GM23338 (cell line): ENCODE results near the gene GPX8. TPM values are rescaled to one million over a fixed set of nuclear protein-coding genes. Genes with fewer than 3 reads are reported as not detected.

Experiments used
- ATAC-seq: fragments of 200-7000 bp; cut with Tn5 transposase; 3 replicates; pipeline ENCODE4 v1.9.1; 2020
- DNase-seq: peaks from one replicate; pipeline ENCODE4 v3.0.0-alpha.2; 2015; ENCODE audit warnings: low spot score
- H2AFZ ChIP-seq: fragments of 200-600 bp; sonication (generic); 2 replicates; pipeline ENCODE4 v1.8.0; 2016; ENCODE audit warnings: antibody characterized with exemption, mild to moderate bottlenecking, moderate library complexity
- H3F3A ChIP-seq: fragments of 200-600 bp; sonication (generic); replicated peaks from 2 replicates; pipeline ENCODE4 v1.8.0; 2017; ENCODE audit warnings: antibody characterized with exemption, mixed run types, low read depth
- H3K27ac ChIP-seq: fragments of 200-600 bp; sonication (generic); 2 replicates; pipeline ENCODE4 v1.6.1; 2016; ENCODE audit warnings: low read depth
- H3K27me3 ChIP-seq: fragments of 200-600 bp; sonication (generic); 2 replicates; pipeline ENCODE4 v1.8.0; 2016; ENCODE audit warnings: mild to moderate bottlenecking, mixed run types, moderate library complexity; ENCODE audit not compliant: insufficient read depth
- H3K36me3 ChIP-seq: fragments of 200-600 bp; sonication (generic); 2 replicates; pipeline ENCODE4 v1.8.0; 2016; ENCODE audit warnings: mild to moderate bottlenecking; ENCODE audit not compliant: insufficient read depth
- H3K4me1 ChIP-seq: fragments of 200-600 bp; sonication (generic); 2 replicates; pipeline ENCODE4 v1.8.0; 2016; ENCODE audit warnings: mild to moderate bottlenecking, moderate library complexity; ENCODE audit not compliant: insufficient read depth
- H3K4me2 ChIP-seq: fragments of 200-600 bp; sonication (generic); 2 replicates; pipeline ENCODE4 v1.7.1; 2017; ENCODE audit warnings: mixed run types
- H3K4me3 ChIP-seq: fragments of 200-600 bp; sonication (generic); 2 replicates; pipeline ENCODE4 v1.6.1; 2016; ENCODE audit warnings: mixed run types
- H3K79me2 ChIP-seq: fragments of 200-600 bp; sonication (generic); replicated peaks from 2 replicates; pipeline ENCODE4 v1.8.0; 2017; ENCODE audit warnings: mild to moderate bottlenecking; ENCODE audit not compliant: insufficient read depth
- H3K9me2 ChIP-seq: fragments of 200-600 bp; sonication (generic); 2 replicates; pipeline ENCODE4 v1.8.0; 2017; ENCODE audit not compliant: insufficient read depth
- H4K20me1 ChIP-seq: fragments of 200-600 bp; sonication (generic); replicated peaks from 2 replicates; pipeline ENCODE4 v1.8.0; 2017; ENCODE audit warnings: mild to moderate bottlenecking; ENCODE audit not compliant: insufficient read depth
- H3K27ac Mint-ChIP-seq: 2 replicates; pipeline ENCODE4 v1.8.0; 2020; ENCODE audit warnings: inconsistent platforms, mild to moderate bottlenecking, moderate library complexity, mixed read lengths
- H3K27me3 Mint-ChIP-seq: 3 replicates; pipeline ENCODE4 v1.8.0; 2022; ENCODE audit warnings: low read depth, mild to moderate bottlenecking, moderate library complexity, mixed read lengths, inconsistent platforms; ENCODE audit not compliant: insufficient read depth, poor library complexity
- H3K36me3 Mint-ChIP-seq: 3 replicates; pipeline ENCODE4 v1.8.0; 2021; ENCODE audit warnings: low read depth, mild to moderate bottlenecking, inconsistent platforms, moderate library complexity, mixed read lengths
- H3K4me1 Mint-ChIP-seq: 3 replicates; pipeline ENCODE4 v1.8.0; 2020; ENCODE audit warnings: mild to moderate bottlenecking, inconsistent platforms, mixed read lengths
- H3K4me3 Mint-ChIP-seq: 3 replicates; pipeline ENCODE4 v1.8.0; 2021; ENCODE audit warnings: moderate library complexity, mild to moderate bottlenecking, inconsistent platforms, mixed read lengths
- H3K9me3 Mint-ChIP-seq: 3 replicates; pipeline ENCODE4 v1.8.0; 2020; ENCODE audit warnings: moderate library complexity, mild to moderate bottlenecking, inconsistent platforms, mixed read lengths
- EZH2 ChIP-seq: fragments of 200-600 bp; sonication (generic); IDR thresholded peaks from one replicate; pipeline ENCODE4 v1.8.0; 2017; ENCODE audit warnings: antibody characterized with exemption, mild to moderate bottlenecking, low read depth; ENCODE audit not compliant: unreplicated experiment
- EZH2phosphoT487 ChIP-seq: fragments of 200-600 bp; sonication (generic); IDR thresholded peaks from one replicate; pipeline ENCODE4 v1.8.1; 2018; ENCODE audit warnings: antibody characterized with exemption; ENCODE audit not compliant: unreplicated experiment
- JUNB ChIP-seq: IDR thresholded peaks from one replicate; pipeline ENCODE4 v1.6.1; 2016; ENCODE audit warnings: antibody characterized with exemption; ENCODE audit not compliant: unreplicated experiment
- POLR2AphosphoS5 ChIP-seq: IDR thresholded peaks from 2 replicates; pipeline ENCODE4 v1.6.1; 2016; ENCODE audit warnings: antibody characterized with exemption, low read depth
- ZNF114 ChIP-seq: fragments of 250-450 bp; sonication (Bioruptor Pico); IDR thresholded peaks from 2 replicates; pipeline ENCODE4 v1.5.0; 2020; ENCODE audit warnings: mild to moderate bottlenecking, moderate library complexity
- ZNF331 ChIP-seq: fragments of 250-450 bp; sonication (Bioruptor Pico); IDR thresholded peaks from 2 replicates; pipeline ENCODE4 v1.5.0; 2020; ENCODE audit warnings: low read depth, mild to moderate bottlenecking, moderate library complexity
- polyA plus RNA-seq: library from polyadenylated mRNA; unstranded; fragments of >200 nt; fragmentation: Nextera tagmentation; extraction: Ambion mirVana; gene quantifications from 2 replicates; pipeline ENCODE4 v1.2.1, GENCODE V29; 2016
- total RNA-seq: library from RNA; depleted of rRNA; stranded (reverse); fragments of >200 nt; shearing (Covaris generic); gene quantifications from 2 replicates; pipeline ENCODE4 v1.2.3, GENCODE V29; 2014
- TF ChIP-seq, protein P1 (sequence below): IDR thresholded peaks from 2 replicates; pipeline ENCODE4 v1.6.1; 2016; ENCODE audit warnings: antibody characterized with exemption

GPX8 gene
- total and polyA plus RNA-seq, 2 experiments from 2014 or later: 64.4 to 66.1 TPM

DNA sequence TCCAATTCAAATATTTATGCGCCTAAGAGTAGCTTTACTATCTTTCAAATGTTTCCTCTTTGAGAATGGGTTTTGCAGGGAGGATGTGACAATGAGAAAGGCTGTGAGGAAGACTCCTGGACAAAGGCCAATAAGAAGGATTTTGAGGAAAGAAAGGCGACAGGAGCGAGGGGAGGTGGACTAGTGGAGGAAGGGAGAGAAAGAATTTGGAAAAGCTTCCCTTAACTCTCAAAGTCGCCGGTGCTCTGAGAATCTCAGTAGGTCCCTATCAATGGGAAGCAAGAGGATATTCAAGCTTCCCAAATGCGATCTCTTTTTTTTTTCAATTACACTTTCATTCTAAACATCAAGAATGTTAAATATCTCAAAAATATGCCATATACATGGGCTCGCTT, 15.8 kb downstream of the GPX8 start:
- Mint-ChIP-seq H3K4me3 (peak overlapping the region; percentile 77), H3K27ac (no peak overlapping the region), H3K4me1 (peaks cover 28% of the 10 kb centered on the region; the same call in 2 of the 3 replicates), H3K9me3 (no peaks in the 10 kb centered on the region), H3K36me3 (no peaks in the 10 kb centered on the region), H3K27me3 (peaks cover 65% of the 10 kb centered on the region)
- ATAC-seq (no peak), DNase-seq (peak; percentile 68)
- H4K20me1 ChIP-seq: peaks cover 15% of the 10 kb centered on the region; the same call in 1 of the 2 replicates
- H3K4me3 ChIP-seq: peak overlapping the region; percentile 67
- peaks cover 14% of the 10 kb centered on the region; the same call in 1 of the 2 replicates for H3K4me1 ChIP-seq
- no peaks in the 10 kb centered on the region for H3K36me3 ChIP-seq
- no peaks in the 10 kb centered on the region for H3K79me2 ChIP-seq
- no peak overlapping the region for H3K27ac ChIP-seq
- peak overlapping the region; percentile 89 for H3K4me2 ChIP-seq
- TF ChIP-seq EZH2phosphoT487 (no peak), POLR2AphosphoS5 (no peak)
- TF ChIP-seq, protein P1, sequence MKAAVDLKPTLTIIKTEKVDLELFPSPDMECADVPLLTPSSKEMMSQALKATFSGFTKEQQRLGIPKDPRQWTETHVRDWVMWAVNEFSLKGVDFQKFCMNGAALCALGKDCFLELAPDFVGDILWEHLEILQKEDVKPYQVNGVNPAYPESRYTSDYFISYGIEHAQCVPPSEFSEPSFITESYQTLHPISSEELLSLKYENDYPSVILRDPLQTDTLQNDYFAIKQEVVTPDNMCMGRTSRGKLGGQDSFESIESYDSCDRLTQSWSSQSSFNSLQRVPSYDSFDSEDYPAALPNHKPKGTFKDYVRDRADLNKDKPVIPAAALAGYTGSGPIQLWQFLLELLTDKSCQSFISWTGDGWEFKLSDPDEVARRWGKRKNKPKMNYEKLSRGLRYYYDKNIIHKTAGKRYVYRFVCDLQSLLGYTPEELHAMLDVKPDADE: no peak
- H2AFZ ChIP-seq: peak overlapping the region; percentile 93; the same call in 1 of the 2 replicates
- 0 out of 2 replicates have a peak, but pooled peaks cover 3% of the 10 kb centered on the region for H3F3A ChIP-seq
- H3K27me3 ChIP-seq: peaks cover 88% of the 10 kb centered on the region
- no peaks in the 10 kb centered on the region for H3K9me2 ChIP-seq

DNA sequence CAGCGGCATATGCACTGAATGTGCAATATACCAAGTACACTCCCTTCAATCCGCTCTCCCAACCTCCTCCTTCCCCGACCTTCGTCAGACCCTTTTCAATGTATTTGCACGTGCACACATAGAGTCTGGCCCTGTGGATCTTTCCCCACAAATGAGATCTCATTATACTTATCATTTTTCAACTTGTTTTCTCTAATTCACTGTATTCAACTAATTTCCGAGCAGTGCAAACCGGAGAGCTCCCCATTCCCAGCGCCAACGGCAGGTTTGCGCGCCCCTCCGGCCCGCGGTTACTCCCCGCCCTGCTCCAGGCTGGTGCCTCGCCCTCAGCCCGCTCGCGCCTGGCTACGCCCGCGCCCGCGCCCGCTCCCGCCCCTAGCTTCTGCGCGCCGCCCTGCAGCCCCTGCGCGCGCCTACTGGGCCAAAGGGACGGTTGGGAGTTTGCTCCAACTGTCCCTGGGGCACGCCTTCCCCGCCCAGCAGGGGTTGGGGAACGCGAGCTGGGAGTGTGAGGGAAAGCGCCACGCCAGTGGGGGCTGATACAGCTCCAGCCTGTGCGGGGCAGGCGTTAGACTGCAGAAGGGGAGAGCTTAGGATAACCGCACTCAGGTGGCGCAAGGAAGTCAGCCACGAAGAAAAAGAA, 16.3 kb downstream of the GPX8 start:
- H3K79me2 ChIP-seq: no peaks in the 10 kb centered on the region
- peak; percentile 90 for ATAC-seq
- H3K27ac ChIP-seq: no peak overlapping the region
- DNase-seq: peak; percentile 93
- H3K4me1 Mint-ChIP-seq: peaks cover 28% of the 10 kb centered on the region; the same call in 2 of the 3 replicates
- H3K4me3 Mint-ChIP-seq: peak overlapping the region; percentile 77
- H3K9me2 ChIP-seq: no peaks in the 10 kb centered on the region
- H3K9me3 Mint-ChIP-seq: no peaks in the 10 kb centered on the region
- no peaks in the 10 kb centered on the region for H3K36me3 Mint-ChIP-seq
- H3K4me3 ChIP-seq: peak overlapping the region; percentile 67
- no peaks in the 10 kb centered on the region for H3K36me3 ChIP-seq
- H4K20me1 ChIP-seq: peaks cover 15% of the 10 kb centered on the region; the same call in 1 of the 2 replicates
- peaks cover 14% of the 10 kb centered on the region; the same call in 1 of the 2 replicates for H3K4me1 ChIP-seq
- peaks cover 94% of the 10 kb centered on the region for H3K27me3 ChIP-seq
- peak overlapping the region; percentile 93 for H2AFZ ChIP-seq
- 0 out of 2 replicates have a peak, but pooled peaks cover 3% of the 10 kb centered on the region for H3F3A ChIP-seq
- H3K4me2 ChIP-seq: peak overlapping the region; percentile 89
- TF ChIP-seq JUNB (no peak), EZH2 (peak; percentile 69)
- no peak overlapping the region for H3K27ac Mint-ChIP-seq
- peaks cover 62% of the 10 kb centered on the region for H3K27me3 Mint-ChIP-seq

DNA sequence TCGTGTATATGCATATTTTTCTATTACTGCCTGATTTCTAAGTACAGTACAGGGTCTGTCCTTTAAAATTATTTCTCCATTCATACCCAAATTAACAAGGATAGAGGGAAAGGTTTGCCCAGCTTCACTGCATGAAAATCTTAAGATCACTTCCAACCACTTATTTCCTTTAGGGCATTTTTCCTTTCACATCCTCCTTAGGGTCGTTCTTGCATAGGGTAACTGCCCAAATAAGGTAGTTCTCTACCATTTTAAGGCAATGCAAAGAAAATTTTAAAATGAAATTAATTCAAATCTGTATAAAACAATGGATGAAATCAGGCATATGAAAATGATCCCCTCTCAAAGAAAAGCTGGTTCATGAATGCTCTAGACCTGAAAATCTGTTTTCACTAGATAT, 17.1 kb downstream of the GPX8 start:
- Mint-ChIP-seq H3K4me3 (peak overlapping the region; percentile 77), H3K9me3 (no peaks in the 10 kb centered on the region), H3K36me3 (no peaks in the 10 kb centered on the region), H3K4me1 (peaks cover 28% of the 10 kb centered on the region; the same call in 2 of the 3 replicates), H3K27ac (no peak overlapping the region), H3K27me3 (peaks cover 58% of the 10 kb centered on the region)
- ATAC-seq: no peak
- no peak for DNase-seq
- peak overlapping the region; percentile 67 for H3K4me3 ChIP-seq
- peaks cover 14% of the 10 kb centered on the region; the same call in 1 of the 2 replicates for H3K4me1 ChIP-seq
- no peak overlapping the region for H2AFZ ChIP-seq
- H3F3A ChIP-seq: 0 out of 2 replicates have a peak, but pooled peaks cover 3% of the 10 kb centered on the region
- peak overlapping the region; percentile 89 for H3K4me2 ChIP-seq
- no peaks in the 10 kb centered on the region for H3K36me3 ChIP-seq
- H3K79me2 ChIP-seq: no peaks in the 10 kb centered on the region
- H3K9me2 ChIP-seq: no peaks in the 10 kb centered on the region
- H4K20me1 ChIP-seq: peaks cover 15% of the 10 kb centered on the region; the same call in 1 of the 2 replicates
- TF ChIP-seq ZNF331 (CRISPR knock-in tag) (no peak), ZNF114 (CRISPR knock-in tag) (no peak)
- H3K27ac ChIP-seq: no peak overlapping the region
- peaks cover 98% of the 10 kb centered on the region for H3K27me3 ChIP-seq
